Measurements from ENCODE around the gene TACC3.
A peak's percentile ranks its signal among the peaks of the same experiment; 100 is the strongest.

Gene TACC3

GRCh38 chr4:1721666-1722550, 587 bp downstream of the TACC3 start:
- Histone ChIP-seq H3K4me3 (ENCODE audit: low read length) (peak overlapping the region; percentile 85), H3K4me1 (ENCODE audit: insufficient read depth, low read length) (peaks cover 31% of the 10 kb centered on the region), H3K36me3 (ENCODE audit: insufficient read depth, low read length) (peaks cover 41% of the 10 kb centered on the region), H3K9me3 (ENCODE audit: low read length) (no peaks in the 10 kb centered on the region), H3K27me3 (ENCODE audit: insufficient read depth, low read length) (no peaks in the 10 kb centered on the region), H2AFZ (ENCODE audit: low read depth, low read length) (no peak overlapping the region)

DNA sequence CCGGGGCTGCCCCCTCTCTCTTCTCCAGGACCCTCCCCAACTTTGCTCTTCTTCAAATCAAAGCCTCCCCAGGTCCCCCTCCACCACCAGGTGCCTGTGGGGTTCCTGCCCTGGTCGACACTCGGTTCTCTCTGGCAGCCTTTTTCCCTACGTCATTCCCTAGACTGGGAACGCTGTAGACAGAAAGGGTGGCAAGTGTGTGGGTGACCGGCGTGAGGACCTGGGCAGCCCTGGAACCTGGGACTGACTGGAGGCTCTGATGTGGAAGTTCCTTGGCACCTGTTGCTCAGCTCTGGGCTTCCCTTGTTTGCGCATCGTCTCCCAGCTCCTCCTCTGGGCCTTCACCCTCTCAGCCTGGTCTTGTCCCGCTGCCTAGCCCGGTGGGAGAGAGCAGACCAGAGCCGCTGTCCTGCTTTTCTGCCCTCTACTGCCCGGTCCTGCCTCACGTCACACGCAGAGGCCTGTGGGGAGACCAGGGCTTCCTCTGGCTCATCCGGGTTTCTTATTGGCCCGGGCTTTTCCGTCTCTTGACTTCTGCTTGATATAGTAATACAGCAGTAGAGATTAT, 1.3 kb downstream of the TACC3 start:
- Histone ChIP-seq H3K4me3 (ENCODE audit: low read length) (peak overlapping the region; percentile 85), H3K9me3 (ENCODE audit: low read length) (no peaks in the 10 kb centered on the region), H2AFZ (ENCODE audit: low read depth, low read length) (no peak overlapping the region), H3K27me3 (ENCODE audit: insufficient read depth, low read length) (no peaks in the 10 kb centered on the region), H3K4me1 (ENCODE audit: insufficient read depth, low read length) (peaks cover 31% of the 10 kb centered on the region), H3K36me3 (ENCODE audit: insufficient read depth, low read length) (peaks cover 42% of the 10 kb centered on the region)

DNA sequence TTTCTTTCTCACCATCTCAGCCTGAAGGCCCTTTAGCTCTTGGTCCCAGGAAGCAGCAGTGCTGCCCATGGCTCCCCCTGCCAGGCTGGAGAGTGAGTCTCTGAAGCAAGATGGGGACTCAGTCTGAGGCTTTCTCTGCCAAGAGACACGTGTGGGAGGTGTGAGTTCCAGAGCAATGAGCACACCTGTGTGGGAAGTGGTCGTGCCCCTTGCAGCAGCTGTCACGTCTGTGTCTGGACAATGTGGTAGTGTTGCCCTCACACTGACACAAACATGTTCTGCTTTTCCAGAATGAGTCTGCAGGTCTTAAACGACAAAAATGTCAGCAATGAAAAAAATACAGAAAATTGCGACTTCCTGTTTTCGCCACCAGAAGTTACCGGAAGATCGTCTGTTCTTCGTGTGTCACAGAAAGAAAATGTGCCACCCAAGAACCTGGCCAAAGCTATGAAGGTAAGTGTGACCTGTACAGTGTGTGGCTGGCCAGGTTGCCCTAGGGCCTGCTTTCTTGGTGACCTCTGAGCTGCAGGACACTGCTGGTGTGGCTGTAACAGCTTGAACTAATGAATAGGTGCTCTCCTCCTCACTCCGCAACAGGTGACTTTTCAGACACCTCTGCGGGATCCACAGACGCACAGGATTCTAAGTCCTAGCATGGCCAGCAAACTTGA, 1.9 kb downstream of the TACC3 start:
- Histone ChIP-seq H3K4me1 (ENCODE audit: insufficient read depth, low read length) (peaks cover 31% of the 10 kb centered on the region), H3K9me3 (ENCODE audit: low read length) (no peaks in the 10 kb centered on the region), H3K4me3 (ENCODE audit: low read length) (peak overlapping the region; percentile 85), H2AFZ (ENCODE audit: low read depth, low read length) (no peak overlapping the region), H3K27me3 (ENCODE audit: insufficient read depth, low read length) (no peaks in the 10 kb centered on the region), H3K36me3 (ENCODE audit: insufficient read depth, low read length) (peaks cover 42% of the 10 kb centered on the region)

- Histone ChIP-seq H3K4me1 (ENCODE audit: insufficient read depth, low read length) (peaks cover 22% of the 10 kb centered on the region), H3K4me3 (ENCODE audit: low read length) (no peak overlapping the region), H2AFZ (ENCODE audit: low read depth, low read length) (no peak overlapping the region), H3K9me3 (ENCODE audit: low read length) (no peaks in the 10 kb centered on the region), H3K36me3 (ENCODE audit: insufficient read depth, low read length) (peaks cover 55% of the 10 kb centered on the region), H3K27me3 (ENCODE audit: insufficient read depth, low read length) (no peaks in the 10 kb centered on the region)
Measured at GRCh38 chr4:1725521-1725920, 4.2 kb downstream of the TACC3 start.

DNA sequence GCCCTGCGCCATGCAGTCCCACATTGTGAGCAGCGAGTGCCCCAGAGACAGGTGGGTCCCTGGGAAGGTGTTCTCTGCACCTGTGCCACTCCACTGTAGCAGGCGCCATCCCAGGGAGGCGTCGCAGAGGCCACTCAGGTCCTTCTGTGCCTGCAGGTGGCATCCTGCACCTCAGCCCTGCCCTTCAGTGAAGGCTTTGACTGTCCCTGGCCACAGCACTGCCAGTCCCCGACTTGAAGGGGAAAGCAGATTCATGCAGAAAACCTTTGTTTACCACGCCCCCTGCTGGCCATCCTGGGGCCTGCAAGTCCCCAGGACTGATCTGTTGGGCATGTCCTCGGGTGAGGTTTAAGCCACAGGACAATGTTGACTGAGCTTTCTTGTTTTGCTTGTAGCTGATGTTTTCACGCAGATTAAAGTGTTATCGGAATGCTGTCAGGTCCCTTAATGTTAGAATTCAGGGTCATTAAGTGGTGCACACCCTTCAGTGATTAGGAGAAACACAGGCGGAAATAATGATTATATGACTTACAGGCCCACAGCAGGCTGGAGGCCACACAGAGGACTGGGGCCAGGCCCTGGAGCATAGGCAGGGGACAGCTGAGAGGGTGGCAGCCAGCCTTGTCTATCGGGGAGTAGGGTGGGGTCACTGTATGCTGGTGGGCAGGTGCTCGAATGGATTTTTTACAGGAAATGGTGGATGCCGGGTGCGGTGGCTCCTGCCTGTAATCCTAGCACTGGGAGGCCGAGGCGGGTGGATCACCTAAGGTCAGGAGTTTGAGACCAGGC, 5.0 kb downstream of the TACC3 start:
- Histone ChIP-seq H2AFZ (ENCODE audit: low read depth, low read length) (no peak overlapping the region), H3K27me3 (ENCODE audit: insufficient read depth, low read length) (no peaks in the 10 kb centered on the region), H3K9me3 (ENCODE audit: low read length) (no peaks in the 10 kb centered on the region), H3K36me3 (ENCODE audit: insufficient read depth, low read length) (peaks cover 64% of the 10 kb centered on the region), H3K4me1 (ENCODE audit: insufficient read depth, low read length) (peaks cover 22% of the 10 kb centered on the region), H3K4me3 (ENCODE audit: low read length) (no peak overlapping the region)

- H3K4me1 ChIP-seq (ENCODE audit: insufficient read depth, low read length): peaks cover 14% of the 10 kb centered on the region
- H3K27me3 ChIP-seq (ENCODE audit: insufficient read depth, low read length): no peaks in the 10 kb centered on the region
- H2AFZ ChIP-seq (ENCODE audit: low read depth, low read length): no peak overlapping the region
- no peaks in the 10 kb centered on the region for H3K9me3 ChIP-seq (ENCODE audit: low read length)
- no peak overlapping the region for H3K4me3 ChIP-seq (ENCODE audit: low read length)
- peaks cover 73% of the 10 kb centered on the region for H3K36me3 ChIP-seq (ENCODE audit: insufficient read depth, low read length)
Measured at GRCh38 chr4:1727117-1728031, 6.1 kb downstream of the TACC3 start.

DNA sequence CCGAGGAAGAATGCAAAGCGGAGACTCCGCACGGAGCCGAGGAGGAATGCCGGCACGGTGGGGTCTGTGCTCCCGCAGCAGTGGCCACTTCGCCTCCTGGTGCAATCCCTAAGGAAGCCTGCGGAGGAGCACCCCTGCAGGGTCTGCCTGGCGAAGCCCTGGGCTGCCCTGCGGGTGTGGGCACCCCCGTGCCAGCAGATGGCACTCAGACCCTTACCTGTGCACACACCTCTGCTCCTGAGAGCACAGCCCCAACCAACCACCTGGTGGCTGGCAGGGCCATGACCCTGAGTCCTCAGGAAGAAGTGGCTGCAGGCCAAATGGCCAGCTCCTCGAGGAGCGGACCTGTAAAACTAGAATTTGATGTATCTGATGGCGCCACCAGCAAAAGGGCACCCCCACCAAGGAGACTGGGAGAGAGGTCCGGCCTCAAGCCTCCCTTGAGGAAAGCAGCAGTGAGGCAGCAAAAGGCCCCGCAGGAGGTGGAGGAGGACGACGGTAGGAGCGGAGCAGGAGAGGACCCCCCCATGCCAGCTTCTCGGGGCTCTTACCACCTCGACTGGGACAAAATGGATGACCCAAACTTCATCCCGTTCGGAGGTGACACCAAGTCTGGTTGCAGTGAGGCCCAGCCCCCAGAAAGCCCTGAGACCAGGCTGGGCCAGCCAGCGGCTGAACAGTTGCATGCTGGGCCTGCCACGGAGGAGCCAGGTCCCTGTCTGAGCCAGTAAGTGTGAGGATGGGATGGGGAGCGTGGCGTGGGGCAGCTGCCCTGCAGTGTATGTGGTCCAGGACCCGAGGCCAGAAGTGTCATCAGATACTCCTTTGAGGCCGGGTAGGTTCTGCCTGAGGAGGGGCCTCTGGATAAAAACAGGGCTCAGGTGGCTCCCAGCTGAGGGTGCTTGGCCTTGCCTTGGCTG, 7.0 kb downstream of the TACC3 start:
- H3K4me1 ChIP-seq (ENCODE audit: insufficient read depth, low read length): peaks cover 4% of the 10 kb centered on the region
- H3K4me3 ChIP-seq (ENCODE audit: low read length): no peak overlapping the region
- H3K36me3 ChIP-seq (ENCODE audit: insufficient read depth, low read length): peaks cover 78% of the 10 kb centered on the region
- no peak overlapping the region for H2AFZ ChIP-seq (ENCODE audit: low read depth, low read length)
- no peaks in the 10 kb centered on the region for H3K27me3 ChIP-seq (ENCODE audit: insufficient read depth, low read length)
- no peaks in the 10 kb centered on the region for H3K9me3 ChIP-seq (ENCODE audit: low read length)

- Histone ChIP-seq H3K9me3 (ENCODE audit: low read length) (no peaks in the 10 kb centered on the region), H3K36me3 (ENCODE audit: insufficient read depth, low read length) (peaks cover 80% of the 10 kb centered on the region), H3K4me1 (ENCODE audit: insufficient read depth, low read length) (peaks cover 3% of the 10 kb centered on the region), H3K4me3 (ENCODE audit: low read length) (no peak overlapping the region), H3K27me3 (ENCODE audit: insufficient read depth, low read length) (no peaks in the 10 kb centered on the region), H2AFZ (ENCODE audit: low read depth, low read length) (no peak overlapping the region)
Measured at GRCh38 chr4:1730532-1731135, 9.3 kb downstream of the TACC3 start.

DNA sequence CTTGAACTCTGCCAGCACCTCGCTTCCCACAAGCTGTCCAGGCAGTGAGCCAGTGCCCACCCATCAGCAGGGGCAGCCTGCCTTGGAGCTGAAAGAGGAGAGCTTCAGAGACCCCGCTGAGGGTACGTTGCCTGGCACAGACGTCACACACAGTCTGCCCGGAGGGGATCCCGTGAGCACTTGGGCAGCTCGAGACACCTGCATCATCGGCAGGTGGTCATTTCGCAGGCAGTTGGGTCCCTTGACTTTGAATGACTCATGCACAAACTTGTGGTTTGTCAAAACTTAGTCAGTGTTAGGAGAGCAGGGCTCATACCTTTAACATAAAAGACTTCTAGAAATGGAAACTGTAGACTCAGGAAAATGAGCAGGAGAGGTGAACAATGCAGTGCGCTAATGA, 9.9 kb downstream of the TACC3 start:
- Histone ChIP-seq H3K36me3 (ENCODE audit: insufficient read depth, low read length) (peaks cover 79% of the 10 kb centered on the region), H2AFZ (ENCODE audit: low read depth, low read length) (no peak overlapping the region), H3K9me3 (ENCODE audit: low read length) (no peaks in the 10 kb centered on the region), H3K4me3 (ENCODE audit: low read length) (no peak overlapping the region), H3K27me3 (ENCODE audit: insufficient read depth, low read length) (no peaks in the 10 kb centered on the region), H3K4me1 (ENCODE audit: insufficient read depth, low read length) (no peaks in the 10 kb centered on the region)

GRCh38 chr4:1732911-1733310, 11.6 kb downstream of the TACC3 start:
- Histone ChIP-seq H3K4me1 (ENCODE audit: insufficient read depth, low read length) (no peaks in the 10 kb centered on the region), H3K4me3 (ENCODE audit: low read length) (no peak overlapping the region), H3K36me3 (ENCODE audit: insufficient read depth, low read length) (peaks cover 80% of the 10 kb centered on the region), H2AFZ (ENCODE audit: low read depth, low read length) (no peak overlapping the region), H3K9me3 (ENCODE audit: low read length) (peaks cover 11% of the 10 kb centered on the region), H3K27me3 (ENCODE audit: insufficient read depth, low read length) (no peaks in the 10 kb centered on the region)

DNA sequence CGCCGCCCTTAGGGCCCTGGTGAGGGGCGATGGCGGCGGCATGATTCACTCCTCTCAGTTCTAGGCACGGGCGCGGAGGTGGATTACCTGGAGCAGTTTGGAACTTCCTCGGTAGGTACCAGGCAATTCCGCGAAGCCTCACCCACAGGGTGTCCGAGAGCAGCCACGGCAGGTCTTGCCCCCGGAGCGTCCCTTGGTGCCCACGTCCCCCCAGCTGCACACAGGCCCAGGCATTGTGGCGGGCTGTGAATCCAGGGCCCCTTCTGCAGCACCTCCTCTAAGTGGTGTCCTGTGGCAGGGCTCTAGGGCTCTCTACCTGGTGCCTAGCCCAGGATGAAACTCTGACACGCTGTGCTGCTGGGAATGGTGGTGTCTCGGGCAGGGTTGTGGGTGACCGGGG, 13.9 kb downstream of the TACC3 start:
- H3K27me3 ChIP-seq (ENCODE audit: insufficient read depth, low read length): no peaks in the 10 kb centered on the region
- H3K4me1 ChIP-seq (ENCODE audit: insufficient read depth, low read length): no peaks in the 10 kb centered on the region
- H3K4me3 ChIP-seq (ENCODE audit: low read length): no peak overlapping the region
- H3K36me3 ChIP-seq (ENCODE audit: insufficient read depth, low read length): peaks cover 85% of the 10 kb centered on the region
- H3K9me3 ChIP-seq (ENCODE audit: low read length): peaks cover 19% of the 10 kb centered on the region
- no peak overlapping the region for H2AFZ ChIP-seq (ENCODE audit: low read depth, low read length)

Data from neuron (in vitro differentiated cells).